Measurements from ENCODE around the gene RHOJ.

Gene RHOJ

GRCh38 chr14:63182968-63183367, 21.3 kb upstream of the RHOJ start:
- no peaks in the 10 kb centered on the region for H3K36me3 ChIP-seq (ENCODE audit: control insufficient read depth, insufficient read depth, low read length)
- no peak for DNase-seq (ENCODE audit: extremely low read depth, insufficient read length)
- H3K27me3 ChIP-seq (replicated peaks; ENCODE audit: control insufficient read depth, insufficient read depth, low read length), result no peaks in the 10 kb centered on the region
- no peak for TF ChIP-seq CTCF (IDR thresholded peaks at IDR 0.05; ENCODE audit: insufficient read depth, low read length, poor library complexity, severe bottlenecking)
- no peak overlapping the region for H3K4me3 ChIP-seq (replicated peaks; ENCODE audit: low read depth, low read length)

GRCh38 chr14:63186453-63186852, 17.8 kb upstream of the RHOJ start:
- H3K4me3 ChIP-seq (replicated peaks; ENCODE audit: low read depth, low read length), result no peak overlapping the region
- H3K27me3 ChIP-seq (replicated peaks; ENCODE audit: control insufficient read depth, insufficient read depth, low read length), result no peaks in the 10 kb centered on the region
- no peaks in the 10 kb centered on the region for H3K36me3 ChIP-seq (ENCODE audit: control insufficient read depth, insufficient read depth, low read length)
- no peak for TF ChIP-seq CTCF (IDR thresholded peaks at IDR 0.05; ENCODE audit: insufficient read depth, low read length, poor library complexity, severe bottlenecking)
- DNase-seq (ENCODE audit: extremely low read depth, insufficient read length), result no peak

- Histone ChIP-seq H3K4me3 (replicated peaks; ENCODE audit: low read depth, low read length) (no peak overlapping the region), H3K36me3 (ENCODE audit: control insufficient read depth, insufficient read depth, low read length) (no peaks in the 10 kb centered on the region), H3K27me3 (replicated peaks; ENCODE audit: control insufficient read depth, insufficient read depth, low read length) (no peaks in the 10 kb centered on the region)
- no peak for TF ChIP-seq CTCF (IDR thresholded peaks at IDR 0.05; ENCODE audit: insufficient read depth, low read length, poor library complexity, severe bottlenecking)
- no peak for DNase-seq (ENCODE audit: extremely low read depth, insufficient read length)
Observed at GRCh38 chr14:63191211-63191610, 13.0 kb upstream of the RHOJ start.

GRCh38 chr14:63192085-63192484, 12.2 kb upstream of the RHOJ start:
- Histone ChIP-seq H3K4me3 (replicated peaks; ENCODE audit: low read depth, low read length) (no peak overlapping the region), H3K36me3 (ENCODE audit: control insufficient read depth, insufficient read depth, low read length) (no peaks in the 10 kb centered on the region), H3K27me3 (replicated peaks; ENCODE audit: control insufficient read depth, insufficient read depth, low read length) (no peaks in the 10 kb centered on the region)
- no peak for DNase-seq (ENCODE audit: extremely low read depth, insufficient read length)
- TF ChIP-seq CTCF (IDR thresholded peaks at IDR 0.05; ENCODE audit: insufficient read depth, low read length, poor library complexity, severe bottlenecking), result no peak

- DNase-seq (ENCODE audit: extremely low read depth, insufficient read length), result no peak
- Histone ChIP-seq H3K27me3 (replicated peaks; ENCODE audit: control insufficient read depth, insufficient read depth, low read length) (no peaks in the 10 kb centered on the region), H3K36me3 (ENCODE audit: control insufficient read depth, insufficient read depth, low read length) (no peaks in the 10 kb centered on the region), H3K4me3 (replicated peaks; ENCODE audit: low read depth, low read length) (no peak overlapping the region)
- no peak for TF ChIP-seq CTCF (IDR thresholded peaks at IDR 0.05; ENCODE audit: insufficient read depth, low read length, poor library complexity, severe bottlenecking)
Observed at GRCh38 chr14:63193236-63193635, 11.0 kb upstream of the RHOJ start.

GRCh38 chr14:63200035-63200740, 4.1 kb upstream of the RHOJ start:
- H3K36me3 ChIP-seq (ENCODE audit: control insufficient read depth, insufficient read depth, low read length), result no peaks in the 10 kb centered on the region
- DNase-seq (ENCODE audit: extremely low read depth, insufficient read length), result no peak
- TF ChIP-seq CTCF (IDR thresholded peaks at IDR 0.05; ENCODE audit: insufficient read depth, low read length, poor library complexity, severe bottlenecking), result no peak
- H3K27me3 ChIP-seq (replicated peaks; ENCODE audit: control insufficient read depth, insufficient read depth, low read length), result no peaks in the 10 kb centered on the region; the same call in 1 of the 2 replicates
- H3K4me3 ChIP-seq (replicated peaks; ENCODE audit: low read depth, low read length), result no peak overlapping the region

All from GM06990 (cell line).